Measurements from ENCODE around the gene MMRN2.
"Not testable (repeated sequence)": the region's sequence is repeated elsewhere in the genome, so short reads cannot be mapped to it uniquely, and the experiment has no call there.

MMRN2 gene

DNA sequence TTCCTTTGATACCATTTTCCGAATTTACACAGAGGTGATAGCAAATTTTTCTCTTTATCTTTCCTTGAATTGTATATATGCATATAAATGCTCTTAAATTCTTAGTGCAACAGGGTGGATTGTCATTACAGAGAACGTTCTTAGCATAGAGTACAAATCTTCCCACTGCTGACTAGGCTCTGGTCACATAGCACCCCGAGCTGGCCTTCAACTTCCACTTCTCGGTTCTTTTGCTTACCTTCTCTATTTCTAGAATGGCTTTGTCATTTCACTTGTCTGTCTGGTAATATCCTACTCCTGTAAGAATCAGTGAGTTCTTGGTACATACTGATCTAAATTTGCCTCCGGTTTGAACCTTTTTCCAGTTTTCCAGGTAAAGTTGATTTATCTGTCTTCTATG is 24.3 kb upstream of the MMRN2 start:
- no peak for DNase-seq (ENCODE audit: low read depth)
- TF ChIP-seq CTCF (conservative IDR thresholded peaks at IDR 0.05; ENCODE audit: low read depth, low read length): no peak
- no peak overlapping the region for H3K4me3 ChIP-seq (ENCODE audit: low read depth, low read length)

GRCh38 chr10:86981020-86981419 is 23.6 kb upstream of the MMRN2 start:
- H3K4me3 ChIP-seq (ENCODE audit: low read depth, low read length); DNase-seq (ENCODE audit: low read depth): not testable (repeated sequence)

- TF ChIP-seq CTCF (conservative IDR thresholded peaks at IDR 0.05; ENCODE audit: low read depth, low read length): no peak
- H3K4me3 ChIP-seq (ENCODE audit: low read depth, low read length): no peak overlapping the region
- no peak for DNase-seq (ENCODE audit: low read depth)
These were observed 22.6 kb upstream of the MMRN2 start for GRCh38 chr10:86979977-86980448.

- TF ChIP-seq CTCF (conservative IDR thresholded peaks at IDR 0.05; ENCODE audit: low read depth, low read length): no peak
- DNase-seq (ENCODE audit: low read depth): no peak
- no peak overlapping the region for H3K4me3 ChIP-seq (ENCODE audit: low read depth, low read length)
These were observed 21.9 kb upstream of the MMRN2 start for GRCh38 chr10:86979296-86979818.

DNA sequence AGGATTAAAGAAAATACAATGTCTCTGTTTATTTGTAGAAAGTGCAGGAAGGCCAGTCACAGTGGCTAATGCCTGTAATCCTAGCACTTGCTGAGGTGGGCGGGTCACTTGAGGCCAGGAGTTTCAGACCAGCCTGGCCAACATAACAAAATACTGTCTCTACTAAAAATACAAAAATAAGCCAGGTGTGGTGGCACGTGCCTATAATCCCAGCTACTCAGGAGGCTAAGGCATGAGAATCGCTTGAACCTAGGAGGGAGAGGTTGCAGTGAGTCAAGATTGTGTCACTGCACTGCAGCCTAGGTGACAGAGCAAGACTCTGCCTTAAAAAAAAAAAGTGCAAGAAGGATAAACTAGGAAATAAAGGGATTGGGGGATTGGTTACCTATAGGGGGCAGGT is 21.0 kb upstream of the MMRN2 start:
- not testable (repeated sequence) for DNase-seq (ENCODE audit: low read depth); H3K4me3 ChIP-seq (ENCODE audit: low read depth, low read length)

GRCh38 chr10:86976362-86977056 is 19.1 kb upstream of the MMRN2 start:
- no peak for DNase-seq (ENCODE audit: low read depth)
- TF ChIP-seq CTCF (conservative IDR thresholded peaks at IDR 0.05; ENCODE audit: low read depth, low read length): no peak
- H3K4me3 ChIP-seq (ENCODE audit: low read depth, low read length): no peak overlapping the region

DNA sequence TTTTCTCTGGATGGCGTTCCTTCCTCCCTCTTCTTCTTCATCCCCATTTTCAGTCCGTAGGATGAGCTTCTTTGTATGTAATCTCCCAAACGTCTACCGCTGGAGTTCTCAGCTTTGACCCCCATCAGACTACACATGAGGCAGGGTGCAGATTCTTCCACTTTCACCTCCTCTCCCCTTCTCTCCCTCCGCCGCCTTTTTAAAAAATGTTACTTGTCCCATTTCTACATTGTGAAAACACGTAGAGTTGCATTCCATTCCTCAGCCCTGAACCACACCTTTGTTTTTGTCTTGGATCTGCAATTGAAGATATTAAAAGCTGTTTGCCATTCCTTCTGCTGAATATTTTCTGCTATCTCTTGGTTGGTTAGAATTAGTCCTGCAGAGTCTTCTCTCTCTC is 17.1 kb upstream of the MMRN2 start:
- TF ChIP-seq CTCF (conservative IDR thresholded peaks at IDR 0.05; ENCODE audit: low read depth, low read length): no peak
- DNase-seq (ENCODE audit: low read depth): no peak
- H3K4me3 ChIP-seq (ENCODE audit: low read depth, low read length): no peak overlapping the region

DNA sequence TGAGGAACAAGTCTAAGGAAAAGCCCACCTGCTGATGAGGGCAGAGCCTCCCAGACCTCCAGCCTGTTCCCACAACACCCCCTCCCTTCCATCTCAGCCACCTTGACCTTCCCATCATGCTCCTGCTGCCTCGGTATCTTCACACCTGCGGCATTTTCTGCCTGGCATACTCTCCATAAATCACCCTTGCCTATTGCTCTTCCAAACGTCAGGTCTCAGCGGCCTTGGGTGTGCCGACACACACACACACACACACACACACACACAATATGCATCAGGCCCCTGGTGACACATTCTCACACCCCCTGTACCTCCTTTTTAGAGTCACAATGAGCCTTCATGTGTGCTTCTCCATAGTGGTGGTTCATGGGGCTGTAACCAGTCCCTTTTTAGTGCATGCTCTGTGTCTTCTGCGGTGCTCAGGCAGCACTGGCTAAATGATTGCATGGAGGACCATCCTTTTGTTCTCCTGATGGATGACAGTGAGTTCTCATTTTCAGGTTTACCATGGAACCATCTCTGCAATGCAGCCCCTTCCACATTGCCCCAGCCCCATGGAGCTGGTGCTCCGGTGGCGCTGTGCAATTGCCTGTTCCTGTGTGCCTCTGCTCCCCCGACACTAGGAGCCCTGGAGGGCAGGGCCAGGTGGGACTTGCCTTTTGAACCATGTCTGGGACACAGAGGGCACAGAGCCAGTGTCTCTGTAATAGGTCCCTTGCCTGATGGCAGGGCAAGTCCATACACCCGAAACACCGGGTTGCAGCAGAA is 15.4 kb upstream of the MMRN2 start:
- TF ChIP-seq CTCF (conservative IDR thresholded peaks at IDR 0.05; ENCODE audit: low read depth, low read length): no peak
- no peak overlapping the region for H3K4me3 ChIP-seq (ENCODE audit: low read depth, low read length)
- DNase-seq (ENCODE audit: low read depth): no peak
